ENCODE results near the gene SYNE4. TPM values are rescaled to one million over a fixed set of nuclear protein-coding genes. Genes with fewer than 3 reads are reported as not detected.
A peak's percentile ranks its signal among the peaks of the same experiment; 100 is the strongest.

SYNE4 gene
- total and polyA plus RNA-seq, 9 of the 15 experiments (the other 6 are each of a cell fraction or from before 2014, with no cell fraction given): 0.03 to 0.65 (median 0.29) TPM

- TF ChIP-seq HBP1 (CRISPR knock-in tag; IDR thresholded peaks at IDR 0.05) (no peak), SP2 (IDR thresholded peaks at IDR 0.05; ENCODE audit: extremely low read depth, low read depth, low read length, poor library complexity, severe bottlenecking) (peak; percentile 58), CREB1 (IDR thresholded peaks at IDR 0.05) (peak; percentile 89), CREB1 (CRISPR knock-in tag; IDR thresholded peaks at IDR 0.05) (peak; percentile 80), SIRT6 (IDR thresholded peaks at IDR 0.05; ENCODE audit: low read depth, low read length) (no peak), ZNF197 (CRISPR knock-in tag; IDR thresholded peaks at IDR 0.05; ENCODE audit: low read depth) (no peak), ZNF408 (CRISPR knock-in tag; IDR thresholded peaks at IDR 0.05; ENCODE audit: low read depth) (no peak), ZNF696 (CRISPR knock-in tag; conservative IDR thresholded peaks at IDR 0.05) (no peak), HNRNPK (IDR thresholded peaks at IDR 0.05; ENCODE audit: low read depth, low read length, poor library complexity, severe bottlenecking) (no peak), MBD2 (IDR thresholded peaks at IDR 0.05; ENCODE audit: borderline replicate concordance, low read depth) (peak; percentile 85), ETS2 (tag; IDR thresholded peaks at IDR 0.05; ENCODE audit: borderline replicate concordance, poor library complexity, severe bottlenecking) (no peak), NCOA2 (IDR thresholded peaks at IDR 0.05; ENCODE audit: partially characterized antibody in 2 of 2) (no peak), IRF2 (CRISPR knock-in tag; IDR thresholded peaks at IDR 0.05) (no peak), ZMIZ1 (IDR thresholded peaks at IDR 0.05; ENCODE audit: low read depth in 2 of 2, low read length in 2 of 2) (no peak), IRF1 (CRISPR knock-in tag; IDR thresholded peaks at IDR 0.05; ENCODE audit: borderline replicate concordance) (no peak), ZBTB1 (CRISPR knock-in tag; IDR thresholded peaks at IDR 0.05; ENCODE audit: borderline replicate concordance, low read depth) (peak; percentile 95), HMGN3 (IDR thresholded peaks at IDR 0.05; ENCODE audit: borderline replicate concordance, extremely low read depth, insufficient read length, low read depth, low read length) (peak; percentile 20), ZEB2 (IDR thresholded peaks at IDR 0.05) (0 out of 2 replicates have a peak, but pooled peaks have one; percentile 14)
Measured at GRCh38 chr19:35995048-35995993, 13.3 kb downstream of the SYNE4 start, which contains the start of gene SDHAF1 (continued).

Measured in K562 (cell line).